Endometrium (tissue), 2 donors: ENCODE measurements around the gene GNG4.
A peak's percentile ranks its signal among the peaks of the same experiment; 100 is the strongest.

Source experiments
- FAIRE-seq: peaks from 2 replicates; lab custom pipeline; 2012; peaks lifted over from hg19 to GRCh38; lab: Jason Lieb, UNC
- donor health status: control.
- donor health status: control.

The GNG4 gene

DNA sequence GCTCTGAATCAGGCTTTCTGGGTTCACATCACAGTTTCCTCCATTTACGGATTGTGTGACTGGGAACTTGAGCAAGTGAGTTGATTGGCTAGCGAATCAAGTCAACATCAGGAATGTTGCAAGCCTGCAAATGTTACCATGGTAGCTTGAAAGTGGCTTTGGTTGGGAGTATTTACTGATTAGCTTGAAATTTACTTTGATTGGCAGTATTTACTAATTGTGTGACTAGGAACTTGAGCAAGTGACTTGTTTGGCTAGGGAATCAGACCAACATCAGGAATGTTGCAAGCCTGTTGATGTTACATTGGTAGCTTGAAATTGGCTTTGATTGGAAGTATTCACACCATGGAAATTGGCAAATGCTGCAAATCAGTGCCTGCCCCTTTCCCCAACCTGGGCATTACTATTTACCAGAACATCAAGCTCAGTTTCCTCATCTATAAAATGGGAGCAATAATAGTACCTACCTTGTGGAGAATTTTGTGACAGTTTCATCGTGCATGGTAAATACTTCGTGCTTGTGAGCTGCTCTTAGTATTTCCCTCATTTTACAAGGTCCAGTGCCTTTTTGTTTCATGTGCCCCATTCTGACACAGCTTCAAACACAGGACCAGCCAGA, 122.3 kb downstream of the GNG4 start:
- FAIRE-seq: no peak

DNA sequence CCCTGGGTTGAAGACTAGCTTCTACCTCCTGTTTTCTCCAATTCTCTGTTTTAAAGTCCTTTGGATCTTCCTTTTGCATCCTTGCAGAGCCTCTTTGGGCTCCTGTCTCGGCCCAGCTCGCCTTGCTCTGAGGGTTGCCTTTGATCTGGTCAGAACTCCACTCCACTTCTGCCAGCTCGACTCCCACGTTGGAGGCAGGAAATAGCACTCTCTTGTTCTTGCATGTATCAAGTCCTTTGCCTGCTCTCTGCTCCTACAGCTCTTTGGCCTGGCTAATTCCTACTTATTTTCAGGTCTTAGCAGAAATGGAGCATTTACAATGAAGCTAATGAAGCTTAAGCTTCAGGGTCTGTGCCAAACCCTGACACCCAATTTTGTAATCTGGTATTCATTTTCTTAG, 124.3 kb downstream of the GNG4 start:
- no peak for FAIRE-seq

DNA sequence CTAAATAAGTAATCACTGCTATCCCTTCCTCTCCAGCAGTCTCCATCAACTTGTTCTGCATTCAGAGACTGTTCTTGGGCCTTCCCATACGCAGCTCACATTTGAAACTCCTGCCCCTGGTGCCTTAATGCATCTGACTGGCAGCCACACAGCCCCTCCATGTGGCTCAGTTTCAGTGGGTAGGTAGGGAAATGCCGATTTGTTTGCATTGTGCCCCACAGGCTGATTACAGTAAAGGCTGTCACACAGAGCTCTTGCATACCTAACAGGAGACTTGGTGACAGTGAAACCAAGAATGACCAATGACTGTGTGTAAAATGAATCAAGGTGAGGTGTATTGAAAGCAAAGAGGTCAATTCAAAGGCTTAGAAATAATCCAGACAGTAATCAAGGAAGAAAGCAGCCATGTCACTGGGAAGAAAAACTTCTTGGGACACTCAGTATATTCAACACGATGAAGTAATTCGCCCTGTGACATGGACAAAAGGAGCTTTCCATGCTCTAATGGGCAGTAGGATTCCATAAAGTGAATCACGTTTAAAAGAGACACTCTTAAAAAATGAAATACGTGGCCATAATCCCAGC, 132.6 kb downstream of the GNG4 start:
- FAIRE-seq: no peak

DNA sequence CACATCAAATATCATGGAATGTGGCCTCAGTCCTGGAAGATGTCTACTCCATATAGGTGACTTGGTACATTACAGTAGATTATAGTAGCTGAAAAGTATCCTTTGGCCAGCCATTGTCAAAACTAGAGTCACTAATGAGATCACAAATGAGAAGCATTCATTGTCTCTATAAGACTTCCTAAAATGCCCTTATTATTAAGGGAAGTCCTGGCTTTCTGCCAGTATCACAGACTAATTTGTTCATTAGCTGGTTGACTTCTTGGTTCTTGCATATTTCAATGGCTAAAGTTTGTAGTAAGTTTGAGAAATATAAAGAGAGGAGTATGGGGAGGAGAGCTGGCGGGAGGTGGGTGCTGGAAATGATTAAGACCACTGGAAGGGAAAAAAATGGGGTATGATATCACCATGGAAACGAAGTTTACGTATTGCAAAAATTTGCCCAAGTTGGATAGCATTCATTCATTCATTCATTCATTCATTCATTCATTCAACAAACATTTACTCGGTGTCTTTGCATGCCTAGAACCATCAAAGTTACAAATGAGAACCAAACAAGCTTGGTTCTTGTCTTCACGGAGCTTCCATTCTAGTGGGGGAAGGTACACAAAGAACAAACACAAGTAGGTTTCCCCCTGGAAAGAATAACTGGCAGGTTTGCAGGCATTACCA, 133.6 kb downstream of the GNG4 start:
- FAIRE-seq: no peak

DNA sequence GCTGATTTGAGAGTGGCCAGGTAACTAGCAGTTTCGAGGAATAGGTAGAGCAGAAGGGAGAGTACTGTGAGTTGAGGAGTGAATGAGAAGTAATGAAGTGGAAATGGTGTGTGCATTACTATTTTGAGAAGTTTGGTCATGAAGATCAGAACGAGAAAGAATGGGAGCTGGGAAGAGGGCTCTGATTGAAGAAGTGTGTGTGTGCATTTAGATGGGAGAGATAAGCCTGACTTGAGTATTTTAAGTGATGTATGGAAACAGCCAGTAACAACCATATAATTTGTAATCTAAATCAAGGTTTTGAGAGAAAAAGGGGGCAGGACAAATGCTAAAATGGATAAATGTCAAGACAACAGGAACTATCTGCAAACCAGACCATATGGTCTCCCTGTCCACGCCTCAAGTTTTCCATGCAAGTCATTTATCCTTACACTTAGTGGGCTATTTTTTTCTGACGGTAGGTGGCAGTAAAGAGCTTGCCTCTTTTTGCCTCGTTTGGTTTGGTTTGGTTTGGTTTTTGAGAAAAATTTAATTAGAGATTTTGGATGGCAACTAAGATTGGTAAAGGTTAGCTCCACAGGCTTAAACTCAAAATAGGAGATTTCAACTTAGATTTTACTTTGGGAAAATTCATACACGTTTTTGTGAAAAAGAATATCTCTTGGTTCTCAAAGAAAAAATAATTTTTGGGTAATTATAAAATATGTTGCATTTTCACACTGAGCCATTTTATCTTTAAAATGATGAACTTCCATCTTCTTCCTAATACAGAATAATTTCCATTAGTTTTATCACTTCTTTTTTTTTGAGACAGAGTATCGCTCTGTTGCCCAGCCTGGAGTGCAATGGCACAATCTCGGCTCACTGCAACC, 135.9 kb downstream of the GNG4 start:
- peak; percentile 88 for FAIRE-seq

DNA sequence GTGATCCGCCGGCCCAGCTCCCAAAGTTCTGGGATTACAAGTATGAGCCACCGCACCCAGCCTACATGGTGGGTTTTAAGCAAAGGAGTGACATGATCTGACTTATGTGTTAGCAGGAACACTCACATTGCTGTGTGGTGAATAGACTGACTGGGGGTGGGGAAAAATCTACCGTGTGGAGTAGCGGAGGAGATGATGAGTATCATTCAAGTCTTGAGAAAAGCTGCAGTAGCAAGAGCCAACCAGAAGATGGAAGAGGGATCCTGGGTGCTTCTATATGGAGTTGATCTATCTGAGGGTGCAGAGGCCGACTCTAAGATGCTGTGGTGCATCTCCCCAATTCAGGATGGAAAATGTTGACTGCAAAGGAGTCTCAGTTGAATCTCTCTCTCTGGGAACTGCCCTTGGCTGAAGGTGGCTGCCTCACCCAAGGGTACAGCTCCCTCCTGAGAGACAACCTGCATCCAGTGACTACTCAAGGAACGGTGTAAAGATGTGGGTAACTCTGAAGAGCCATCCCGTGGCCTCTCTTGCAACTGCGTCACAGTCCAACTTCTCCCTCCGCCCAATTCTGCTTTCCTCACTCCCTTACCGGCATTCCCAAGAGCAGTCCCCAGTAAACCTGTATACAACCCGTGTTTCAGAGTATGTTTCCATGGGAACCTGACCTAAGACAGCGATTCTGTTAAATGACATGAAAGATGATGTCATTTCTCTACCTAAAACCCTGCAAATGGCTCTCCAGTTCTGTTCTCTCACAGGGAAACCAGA, 137.9 kb downstream of the GNG4 start:
- FAIRE-seq: no peak

DNA sequence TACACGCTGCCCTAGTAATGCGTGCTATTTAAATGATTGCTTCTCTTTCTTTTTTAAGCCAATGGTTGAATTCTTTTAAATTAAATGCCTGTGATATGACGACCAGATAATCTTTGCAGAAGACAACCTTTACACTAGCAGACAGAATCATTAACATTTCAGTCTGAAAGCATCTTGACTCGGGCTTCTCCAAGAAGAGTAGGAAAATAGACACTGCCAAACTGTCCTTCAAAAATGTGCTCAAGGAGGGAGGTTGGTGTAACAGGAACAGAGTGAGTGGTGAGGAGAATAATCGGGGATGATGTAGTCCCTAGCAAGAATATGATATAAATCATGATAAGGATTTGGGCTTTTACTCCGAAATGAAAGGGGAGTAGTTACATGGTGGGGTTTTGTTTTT, 138.8 kb downstream of the GNG4 start:
- no peak for FAIRE-seq

DNA sequence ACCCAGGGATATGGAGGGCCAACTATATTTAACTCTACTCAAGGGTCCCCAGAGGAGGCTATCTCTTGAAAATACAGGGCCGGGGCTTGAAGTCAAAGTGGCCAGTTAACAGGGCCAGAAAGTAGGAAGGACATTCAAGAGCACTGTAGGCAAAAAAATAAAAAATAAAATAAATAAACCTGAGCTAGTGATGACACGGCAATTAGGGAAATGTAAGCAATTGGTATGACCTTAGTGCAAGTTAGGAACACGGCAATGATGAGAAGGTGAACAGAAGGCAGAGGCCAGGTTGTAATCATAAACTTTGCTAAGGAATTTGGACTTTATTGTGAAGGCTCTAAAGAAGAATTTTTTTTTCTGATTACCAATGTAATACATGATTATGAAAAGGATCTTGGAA, 142.0 kb downstream of the GNG4 start:
- no peak for FAIRE-seq

DNA sequence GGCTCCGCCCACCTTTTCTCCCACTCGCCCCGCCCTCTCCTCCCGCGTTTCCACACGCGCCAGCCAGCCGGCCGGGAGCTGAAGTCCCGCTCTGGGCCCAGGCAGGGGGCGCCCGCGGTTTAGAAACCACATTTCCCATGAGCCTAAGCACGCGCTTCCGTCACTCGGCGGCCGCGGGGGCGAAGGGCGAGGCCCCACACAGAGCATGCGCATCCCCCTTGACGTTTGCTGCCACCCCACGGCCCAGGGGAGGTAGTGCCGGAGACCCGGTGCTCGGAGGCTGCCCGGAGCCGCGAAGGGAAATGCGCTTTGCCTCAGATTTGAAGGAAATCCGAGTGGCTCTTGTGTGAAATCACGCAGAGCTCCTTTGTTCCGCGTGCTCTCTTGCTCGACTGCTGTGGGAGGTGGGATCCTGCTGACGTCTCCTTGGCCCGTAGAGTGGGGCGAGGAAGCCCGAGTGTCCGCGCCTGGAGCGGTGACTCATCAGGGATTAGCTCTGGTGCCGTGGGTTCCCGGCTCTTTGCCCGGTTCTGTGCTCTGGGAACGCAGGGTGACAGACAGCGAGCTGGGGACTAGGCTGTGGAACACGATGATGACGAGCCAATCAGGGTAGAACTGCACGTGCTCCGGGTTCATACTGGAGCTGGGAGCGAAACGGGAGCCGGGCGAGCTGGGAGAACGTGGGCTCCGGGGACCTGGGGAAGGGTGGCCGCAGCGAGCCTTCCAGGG, 144.9 kb downstream of the GNG4 start:
- FAIRE-seq: peak; percentile 85

DNA sequence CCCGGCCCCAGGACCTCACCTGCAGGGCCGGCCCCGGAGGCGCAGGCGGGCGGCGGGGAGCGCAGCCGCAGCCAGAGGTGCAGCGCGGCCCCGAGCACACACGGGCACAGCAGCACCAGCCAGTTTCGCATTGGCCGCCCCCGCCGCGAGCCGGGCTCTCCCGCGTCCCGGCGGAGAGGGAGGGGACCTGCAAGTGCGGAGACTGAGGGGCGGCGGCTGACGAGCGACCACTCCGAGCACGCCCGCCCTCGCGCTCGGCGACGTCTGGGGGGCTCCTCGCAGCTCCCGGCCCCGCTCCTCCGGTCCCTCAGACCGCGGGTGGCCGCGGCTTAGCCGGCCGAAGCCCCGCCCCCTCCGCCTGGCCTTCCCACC, 145.5 kb downstream of the GNG4 start, which contains the start of gene B3GALNT2:
Gene B3GALNT2, minus strand, starts transcription at position 331 of the 372 bp plus-strand sequence. Its CDS starts 200 bp downstream, at position 131.
- FAIRE-seq: no peak

DNA sequence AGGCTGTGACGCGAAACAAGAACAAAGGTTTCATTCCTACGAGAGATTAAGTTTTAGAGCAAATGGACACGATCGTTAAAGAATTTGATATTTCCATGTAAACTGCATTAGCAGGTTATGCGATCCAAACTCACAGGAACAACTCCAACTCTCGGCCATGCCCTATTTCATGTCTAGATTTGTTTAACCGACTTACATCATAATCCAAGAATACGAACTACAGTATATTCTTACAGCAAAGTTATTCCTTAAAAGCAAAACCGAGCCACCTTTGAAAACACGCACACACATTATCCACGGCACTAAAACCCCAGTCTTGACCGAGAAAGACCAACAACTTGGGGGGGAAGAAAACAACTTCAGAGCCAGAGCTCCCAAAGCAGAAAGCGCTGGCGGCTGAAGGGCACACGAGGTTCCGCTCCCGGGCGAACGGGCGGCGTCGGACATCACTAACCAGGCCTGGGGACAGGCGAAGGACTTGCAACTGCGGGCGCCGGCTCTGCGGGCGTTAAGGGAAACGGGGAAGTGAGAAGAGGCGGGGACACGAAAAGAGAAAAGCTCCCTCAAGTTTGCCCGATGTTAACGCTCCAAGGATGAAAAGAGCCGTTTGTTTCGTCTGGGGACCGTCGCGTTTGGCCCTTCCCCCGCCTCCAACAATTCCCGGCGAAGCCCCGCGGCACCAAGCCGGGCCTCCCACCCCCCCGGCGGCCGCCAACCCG, 146.0 kb downstream of the GNG4 start:
- FAIRE-seq: no peak

DNA sequence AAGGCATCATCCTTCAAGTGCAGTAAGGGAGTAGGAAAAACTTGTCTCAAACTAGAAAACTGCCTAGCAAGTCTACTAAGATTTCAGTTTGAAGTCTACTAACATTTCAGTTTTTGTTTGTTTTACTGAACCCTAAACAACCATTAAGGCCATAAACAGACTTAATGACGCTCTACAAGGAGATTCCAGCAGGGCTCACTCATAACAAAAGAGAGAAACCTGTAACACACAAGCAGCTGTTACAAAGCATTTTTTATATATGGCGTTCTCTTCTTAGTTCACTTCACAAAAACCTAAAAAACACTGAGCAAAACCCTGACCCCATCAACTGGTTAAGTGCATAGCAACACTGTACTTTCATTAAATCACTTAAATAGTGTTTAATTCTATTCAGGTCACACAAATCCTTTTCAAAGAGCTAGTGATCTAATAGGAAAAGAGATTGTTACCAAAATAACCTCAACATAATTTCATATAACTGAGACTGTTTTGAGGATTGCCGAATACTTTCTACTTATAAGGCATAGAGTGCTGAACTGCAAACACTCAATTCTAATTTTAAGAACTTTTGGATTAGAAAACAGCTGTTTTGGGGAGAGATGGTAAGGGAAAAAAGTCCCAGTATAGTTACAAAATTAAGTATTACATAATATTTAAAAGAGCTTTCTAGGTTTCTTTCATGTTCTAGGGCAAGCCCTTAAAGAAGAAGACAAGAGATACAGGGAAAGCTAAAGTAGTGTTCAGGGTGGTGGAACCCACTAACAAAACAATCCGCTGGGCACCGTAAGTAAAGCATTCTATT, 146.8 kb downstream of the GNG4 start:
- peak; percentile 33 for FAIRE-seq

DNA sequence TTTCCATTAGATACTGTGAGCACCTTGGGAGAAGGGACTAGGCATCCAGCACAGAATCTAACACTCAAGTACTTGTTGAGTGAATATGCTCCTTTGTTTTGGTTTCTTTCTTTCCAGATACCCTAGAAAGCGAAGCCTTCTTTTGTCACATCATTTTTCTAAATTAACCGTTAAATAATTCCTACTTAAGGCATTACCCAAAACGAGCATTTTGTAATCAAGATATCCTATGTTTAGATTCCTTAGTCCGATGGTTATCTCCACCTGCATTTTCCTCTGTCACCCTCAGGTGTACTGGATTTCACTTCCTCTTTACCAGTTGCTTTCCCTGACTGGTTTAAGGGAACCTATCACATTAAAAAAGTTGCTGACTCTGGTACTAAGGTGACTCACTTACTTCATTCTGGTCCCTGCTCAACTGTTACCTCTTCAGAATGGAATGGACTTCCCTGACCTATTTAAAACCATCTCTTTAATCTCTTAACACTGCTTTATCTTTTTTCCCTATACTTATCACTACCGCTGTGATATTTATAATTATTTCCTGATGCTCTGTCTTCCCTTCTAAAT, 148.5 kb downstream of the GNG4 start:
- no peak for FAIRE-seq
